Esophagus muscularis mucosa (tissue), 4 donors: ENCODE data around the gene FRY. TPM values are rescaled to one million over a fixed set of nuclear protein-coding genes. Genes with fewer than 3 reads are reported as not detected.

ENCODE experiments used
- DNase-seq: peaks from one replicate; pipeline ENCODE4 v3.0.0-alpha.2; 2017; ENCODE audit errors: extremely low spot score
- H3K27ac ChIP-seq, 4 donors: fragments of 200-600 bp; sonication (generic); replicated peaks in 1 of 4; 1 replicate in 3 of 4; 2 replicates in 1 of 4; pipeline ENCODE4 v1.5.1; 2016 to 2019; ENCODE audit warnings: mild to moderate bottlenecking in 1 of 4
- H3K27me3 ChIP-seq, 4 donors: fragments of 200-600 bp; sonication (generic); one replicate each; pipeline versions ENCODE4 v1.5.1 to v1.6.0; 2016 to 2019
- H3K36me3 ChIP-seq, 4 donors: fragments of 200-600 bp; sonication (generic); one replicate each; pipeline ENCODE4 v1.5.1; 2016 to 2019
- H3K4me1 ChIP-seq, 4 donors: fragments of 200-600 bp; sonication (generic); one replicate each; pipeline ENCODE4 v1.5.1; 2016 to 2019
- H3K4me3 ChIP-seq, 4 donors: fragments of 200-600 bp; sonication (generic); 1 replicate in 2 of 4; 2 replicates in 2 of 4; pipeline ENCODE4 v1.5.1; 2016 to 2019; ENCODE audit warnings: mild to moderate bottlenecking in 4 of 4, moderate library complexity in 1 of 4
- H3K9me3 ChIP-seq, 4 donors: fragments of 200-600 bp; sonication (generic); 1 replicate in 3 of 4; 2 replicates in 1 of 4; pipeline ENCODE4 v1.5.1; 2016 to 2019
- EP300 ChIP-seq: sonication (generic); formaldehyde crosslinking; IDR thresholded peaks from one replicate; pipeline ENCODE4 v1.6.1; 2017; ENCODE audit warnings: antibody characterized with exemption
- POLR2A ChIP-seq: fragments of 450-650 bp; IDR thresholded peaks from one replicate; pipeline ENCODE4 v1.6.1; 2017; ENCODE audit warnings: antibody characterized with exemption, moderate library complexity, mild to moderate bottlenecking, low read depth
- POLR2AphosphoS5 ChIP-seq, 2 donors: sonication (generic); formaldehyde crosslinking; IDR thresholded peaks; one replicate each; pipeline ENCODE4 v1.6.1; 2017; ENCODE audit warnings: antibody characterized with exemption in 2 of 2
- WGBS: methylation state at CpG from one replicate; pipeline ENCODE4 v1.1.5; 2018; 5-methylcytosine and 5-hydroxymethylcytosine counted together
- intact Hi-C: fragments of 100-400 bp; cut with DNase I; formaldehyde crosslinking; loops from one replicate; pipeline ENCODE4 v1.15.1; 2023
- total RNA-seq, 4 donors: library from RNA; depleted of rRNA; stranded (reverse); fragments of >200 nt; gene quantifications; one replicate each; pipeline versions ENCODE4 v1.1.0 to v1.2.1, GENCODE V29; 2016
- TF ChIP-seq, protein P1 (sequence below), 3 experiments: fragments of 200-600 bp in 2 of 3; fragments of 450-650 bp in 1 of 3; sonication (generic) in 2 of 3; IDR thresholded peaks; one replicate each; pipeline ENCODE4 v1.5.1; 2017 to 2019; ENCODE audit warnings: antibody characterized with exemption in 3 of 3, mild to moderate bottlenecking in 2 of 3, moderate library complexity in 1 of 3

The FRY gene
- total RNA-seq, 4 donors from 2014 or later, result 104 to 276 (median 135) TPM

DNA sequence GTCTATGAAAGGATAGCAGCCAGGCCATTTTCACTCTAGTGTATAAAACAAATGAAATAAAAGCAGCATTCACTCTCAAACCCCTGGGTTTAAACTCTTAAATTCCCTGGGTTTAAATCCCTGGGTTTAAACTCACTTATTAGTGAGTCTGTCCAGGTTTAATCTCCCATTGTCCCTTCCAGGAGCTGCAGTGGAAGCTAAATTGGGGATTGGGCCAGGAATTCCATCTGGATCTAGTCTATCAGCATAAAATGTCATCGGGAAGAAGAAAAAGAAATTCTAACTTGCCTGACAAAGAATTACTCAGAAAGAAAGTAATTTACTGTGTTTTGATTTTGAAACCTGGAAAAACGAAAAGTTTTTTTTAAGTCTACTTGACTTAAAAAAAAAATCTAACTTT is 54.8 kb downstream of the FRY start:
- intact Hi-C loops, result no loop called here
- no peak for DNase-seq
- Histone ChIP-seq H3K9me3 (no peaks in the 10 kb centered on the region), H3K27ac (peak overlapping the region in 1 of 4 donors; percentile 7), H3K27me3 (no peaks in the 10 kb centered on the region), H3K4me1 (peaks cover 16 to 26% (median 24%) of the 10 kb centered on the region in 4 donors), H3K36me3 (peaks cover 0 to 2% (median 0%) of the 10 kb centered on the region in 4 donors), H3K4me3 (no peak overlapping the region)
- whole genome bisulfite sequencing, result 44% methylated on average over 2 of the region's 2 CpGs
- no peak for TF ChIP-seq EP300
- no peak for TF ChIP-seq POLR2AphosphoS5 (IDR thresholded peaks at IDR 0.05)
- no peak for TF ChIP-seq POLR2A
- TF ChIP-seq, protein P1, sequence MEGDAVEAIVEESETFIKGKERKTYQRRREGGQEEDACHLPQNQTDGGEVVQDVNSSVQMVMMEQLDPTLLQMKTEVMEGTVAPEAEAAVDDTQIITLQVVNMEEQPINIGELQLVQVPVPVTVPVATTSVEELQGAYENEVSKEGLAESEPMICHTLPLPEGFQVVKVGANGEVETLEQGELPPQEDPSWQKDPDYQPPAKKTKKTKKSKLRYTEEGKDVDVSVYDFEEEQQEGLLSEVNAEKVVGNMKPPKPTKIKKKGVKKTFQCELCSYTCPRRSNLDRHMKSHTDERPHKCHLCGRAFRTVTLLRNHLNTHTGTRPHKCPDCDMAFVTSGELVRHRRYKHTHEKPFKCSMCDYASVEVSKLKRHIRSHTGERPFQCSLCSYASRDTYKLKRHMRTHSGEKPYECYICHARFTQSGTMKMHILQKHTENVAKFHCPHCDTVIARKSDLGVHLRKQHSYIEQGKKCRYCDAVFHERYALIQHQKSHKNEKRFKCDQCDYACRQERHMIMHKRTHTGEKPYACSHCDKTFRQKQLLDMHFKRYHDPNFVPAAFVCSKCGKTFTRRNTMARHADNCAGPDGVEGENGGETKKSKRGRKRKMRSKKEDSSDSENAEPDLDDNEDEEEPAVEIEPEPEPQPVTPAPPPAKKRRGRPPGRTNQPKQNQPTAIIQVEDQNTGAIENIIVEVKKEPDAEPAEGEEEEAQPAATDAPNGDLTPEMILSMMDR (IDR thresholded peaks at IDR 0.05), result no peak

DNA sequence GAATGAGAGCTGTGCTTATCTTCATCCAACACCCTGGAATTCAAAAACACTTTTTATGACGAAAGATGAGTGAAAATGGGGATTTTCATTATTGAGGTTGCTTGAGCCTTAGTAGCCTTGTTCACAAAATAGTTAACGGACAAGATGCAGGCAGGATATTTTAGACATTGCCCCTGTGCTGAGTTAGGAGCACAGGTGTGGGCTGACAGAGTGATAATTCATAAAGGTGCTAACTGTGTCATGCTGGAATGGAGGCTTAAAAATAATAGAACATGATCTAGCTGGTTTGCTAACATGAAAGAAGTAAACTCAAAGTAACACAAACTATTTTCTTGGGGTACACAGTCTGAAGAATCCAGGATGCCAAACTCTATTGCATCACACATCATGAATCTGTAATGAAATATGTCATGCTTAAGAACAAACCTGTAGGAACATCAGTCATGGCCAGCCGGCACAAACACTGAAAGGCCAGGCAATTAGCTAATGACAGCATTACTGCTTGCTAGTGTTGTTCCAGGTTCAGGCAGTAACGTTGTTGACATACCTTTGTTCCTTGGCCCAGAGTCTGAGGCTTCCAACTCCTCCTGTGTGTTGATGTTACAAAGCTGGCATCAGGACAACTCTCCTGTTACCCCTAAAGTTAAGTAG is 55.3 kb downstream of the FRY start:
- H3K27ac ChIP-seq, result no peak overlapping the region
- WGBS, result 53% methylated on average over 4 of the region's 4 CpGs
- peaks cover 14 to 26% (median 24%) of the 10 kb centered on the region in 4 donors for H3K4me1 ChIP-seq
- DNase-seq, result no peak
- no peaks in the 10 kb centered on the region for H3K9me3 ChIP-seq
- H3K36me3 ChIP-seq, result peaks cover 0 to 2% (median 0%) of the 10 kb centered on the region in 4 donors
- H3K4me3 ChIP-seq, result no peak overlapping the region
- no peaks in the 10 kb centered on the region for H3K27me3 ChIP-seq
- intact Hi-C loops, result no loop called here
- no peak for TF ChIP-seq POLR2A

DNA sequence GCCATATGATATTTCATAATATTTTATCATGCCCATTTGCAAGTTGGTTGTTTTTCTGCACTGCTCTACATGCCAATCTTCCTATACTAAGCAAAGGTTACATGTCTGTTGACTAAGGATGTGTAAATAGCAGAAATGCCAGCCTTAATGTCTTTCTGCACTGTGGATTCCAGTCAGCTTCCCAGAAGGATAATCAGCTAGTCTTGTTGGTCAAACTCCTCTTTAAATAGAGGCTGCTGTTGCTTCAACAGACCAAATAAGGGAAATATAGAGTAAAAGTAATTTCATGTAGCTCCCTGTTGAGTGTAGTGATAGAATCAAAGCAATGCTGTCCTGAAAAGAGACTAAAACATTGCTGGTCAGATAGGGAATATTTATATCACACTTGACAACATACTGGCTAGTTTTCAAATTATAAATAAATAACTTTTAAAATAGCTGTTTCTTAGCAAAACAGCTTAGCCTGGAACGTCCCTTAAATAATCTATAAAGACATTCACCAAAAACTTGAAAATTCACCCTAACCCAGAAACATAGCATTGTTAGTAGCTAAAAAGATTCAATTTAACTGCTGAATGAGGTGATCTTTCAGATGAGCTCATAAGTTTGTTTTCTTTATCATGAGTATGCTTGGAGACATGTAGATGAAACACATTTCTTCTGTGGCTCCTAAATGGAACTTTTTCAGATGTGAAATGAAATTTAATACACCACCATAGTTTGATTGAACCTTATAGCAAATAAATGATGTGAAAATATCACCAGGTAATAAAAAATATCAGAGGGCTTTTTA is 56.6 kb downstream of the FRY start:
- H3K27ac ChIP-seq, result no peak overlapping the region
- intact Hi-C loops, result no loop called here
- TF ChIP-seq POLR2A (no peak), POLR2AphosphoS5 (IDR thresholded peaks at IDR 0.05) (no peak), EP300 (no peak)
- TF ChIP-seq, protein P1 (IDR thresholded peaks at IDR 0.05), result no peak
- DNase-seq, result no peak
- H3K4me3 ChIP-seq, result no peak overlapping the region
- H3K9me3 ChIP-seq, result no peaks in the 10 kb centered on the region
- WGBS, result 32% methylated on average over 1 of the region's 1 CpG
- H3K27me3 ChIP-seq, result no peaks in the 10 kb centered on the region
- H3K4me1 ChIP-seq, result peaks cover 14 to 26% (median 24%) of the 10 kb centered on the region in 4 donors
- H3K36me3 ChIP-seq, result peaks cover 0 to 2% (median 0%) of the 10 kb centered on the region in 4 donors

DNA sequence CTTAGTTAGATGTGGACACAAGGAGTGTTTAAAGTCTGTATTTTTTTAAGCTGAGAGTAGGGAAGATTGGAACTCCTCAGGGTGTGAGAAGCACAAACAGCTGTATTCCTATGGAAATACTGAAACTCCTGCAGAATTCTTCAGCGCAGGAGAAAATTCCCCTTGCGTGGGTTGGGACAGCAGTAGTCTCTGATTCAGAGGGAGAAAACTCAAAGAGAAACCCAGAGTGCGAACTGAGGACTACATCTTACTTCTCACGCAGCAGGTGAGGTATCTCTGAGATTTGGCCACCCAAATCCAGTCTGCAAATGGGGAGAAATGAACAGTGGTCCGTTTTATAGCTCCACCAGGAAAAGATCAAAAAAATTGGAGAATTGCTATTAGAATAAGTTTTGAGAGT is 60.9 kb downstream of the FRY start:
- Histone ChIP-seq H3K4me1 (peaks cover 5 to 9% (median 9%) of the 10 kb centered on the region in 4 donors), H3K36me3 (no peaks in the 10 kb centered on the region), H3K9me3 (no peaks in the 10 kb centered on the region), H3K27me3 (no peaks in the 10 kb centered on the region), H3K4me3 (no peak overlapping the region), H3K27ac (no peak overlapping the region)
- 88% methylated on average over 5 of the region's 5 CpGs for WGBS
- TF ChIP-seq, protein P1 (IDR thresholded peaks at IDR 0.05), result no peak
- TF ChIP-seq EP300, result no peak
- no peak for TF ChIP-seq POLR2AphosphoS5 (IDR thresholded peaks at IDR 0.05)
- no peak for TF ChIP-seq POLR2A
- intact Hi-C loops, result no loop called here
- DNase-seq, result no peak

DNA sequence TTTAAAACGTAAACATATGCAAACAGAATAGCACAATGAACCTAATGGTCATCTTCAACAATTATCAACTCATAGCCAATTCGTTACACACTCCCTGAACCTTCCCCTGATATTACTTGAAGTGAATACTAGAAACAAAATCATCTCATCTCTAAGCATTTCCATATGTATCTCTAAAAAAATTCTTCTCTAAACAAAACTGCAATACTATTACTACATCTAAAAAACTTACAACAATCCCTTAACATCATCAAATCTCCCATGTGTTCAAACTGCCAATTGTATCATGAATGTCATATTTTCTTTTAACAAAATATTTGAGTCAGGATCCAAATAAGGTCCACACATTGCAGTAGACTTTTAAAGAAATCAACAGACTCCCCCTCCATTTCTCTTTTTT is 61.4 kb downstream of the FRY start:
- no peak for DNase-seq
- no peaks in the 10 kb centered on the region for H3K36me3 ChIP-seq
- no peaks in the 10 kb centered on the region for H3K9me3 ChIP-seq
- peaks cover 1 to 4% (median 4%) of the 10 kb centered on the region in 4 donors for H3K4me1 ChIP-seq
- TF ChIP-seq, protein P1 (IDR thresholded peaks at IDR 0.05), result no peak
- intact Hi-C loops, result no loop called here
- H3K27ac ChIP-seq, result no peak overlapping the region
- no peaks in the 10 kb centered on the region for H3K27me3 ChIP-seq
- 85% methylated on average over 2 of the region's 2 CpGs for WGBS
- H3K4me3 ChIP-seq, result no peak overlapping the region
